NT2/D1 (cell line): ENCODE results near the gene TMEM273.

Experiments
- SUZ12 ChIP-seq: IDR thresholded peaks from 2 replicates; pipeline ENCODE4 v1.6.1; 2011; ENCODE audit not compliant: insufficient read length, insufficient read depth; ENCODE audit errors: extremely low read depth
- YY1 ChIP-seq: IDR thresholded peaks from 2 replicates; pipeline ENCODE4 v1.6.1; 2011; ENCODE audit not compliant: insufficient read length, insufficient read depth

DNA sequence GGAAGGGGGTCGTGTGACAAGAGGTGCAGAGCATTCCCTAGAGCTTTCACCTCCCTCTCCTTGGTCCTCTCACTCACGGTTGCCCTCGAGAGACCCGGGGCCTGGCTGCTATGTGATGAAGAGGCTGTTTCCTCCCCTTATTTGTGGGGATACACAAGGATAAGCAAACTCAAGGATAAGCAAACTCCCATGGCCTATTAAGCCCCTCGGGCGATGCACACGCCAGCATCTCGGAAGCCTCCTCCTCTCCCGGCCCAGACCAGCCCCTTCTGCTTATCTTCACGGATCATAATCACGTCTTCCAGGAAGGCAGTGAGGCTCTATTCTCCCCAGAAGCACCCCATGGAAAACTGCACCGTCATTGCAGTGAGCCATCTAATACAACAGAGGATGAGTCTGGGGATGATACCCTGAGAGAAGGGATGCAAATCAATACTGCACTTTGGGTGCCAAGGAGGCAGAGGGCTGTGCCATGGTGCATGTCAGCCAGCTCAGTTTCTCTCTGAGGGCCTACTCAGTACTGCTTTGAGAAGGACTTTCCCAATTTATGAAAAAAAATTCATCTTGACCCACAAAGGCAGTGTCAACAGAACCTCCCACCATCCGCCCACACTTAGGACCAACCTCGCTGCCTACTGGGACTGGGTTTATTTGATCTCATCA is 22.2 kb downstream of the TMEM273 start:
- TF ChIP-seq SUZ12 (no peak), YY1 (no peak)
